DOHH2 (cell line): ENCODE measurements around the gene NAV2.

Experiments used
- H3F3A ChIP-seq: fragments of 200-600 bp; sonication (generic), shearing (Covaris generic); 2 replicates; pipeline ENCODE4 v1.6.0; 2016; ENCODE audit warnings: antibody characterized with exemption, mild to moderate bottlenecking; ENCODE audit not compliant: control insufficient read depth, insufficient read depth
- H3K27ac ChIP-seq: fragments of 200-600 bp; sonication (generic); 2 replicates; pipeline ENCODE4 v1.5.1; 2014; ENCODE audit warnings: low read depth, mild to moderate bottlenecking, low read length, moderate library complexity
- H3K27me3 ChIP-seq: fragments of 200-600 bp; sonication (generic); 2 replicates; pipeline ENCODE4 v1.6.1; 2014; ENCODE audit warnings: mild to moderate bottlenecking, low read length, mixed read lengths; ENCODE audit not compliant: control insufficient read depth
- H3K36me3 ChIP-seq: fragments of 200-600 bp; sonication (generic); 2 replicates; pipeline ENCODE4 v1.6.1; 2014; ENCODE audit warnings: mild to moderate bottlenecking, low read length, moderate library complexity, mixed read lengths; ENCODE audit not compliant: control insufficient read depth
- H3K4me1 ChIP-seq: fragments of 200-600 bp; sonication (generic); 2 replicates; pipeline ENCODE4 v1.6.1; 2014; ENCODE audit warnings: mild to moderate bottlenecking, low read length, mixed read lengths; ENCODE audit not compliant: control insufficient read depth
- H3K4me2 ChIP-seq: fragments of 200-600 bp; sonication (generic); 2 replicates; pipeline ENCODE4 v1.6.0; 2014; ENCODE audit warnings: mild to moderate bottlenecking, low read length, moderate library complexity
- H3K4me3 ChIP-seq: fragments of 200-600 bp; sonication (generic); 2 replicates; pipeline ENCODE4 v1.5.1; 2014; ENCODE audit warnings: mild to moderate bottlenecking, low read length, mixed read lengths
- H3K79me2 ChIP-seq: fragments of 200-600 bp; sonication (generic); 2 replicates; pipeline ENCODE4 v1.6.1; 2014; ENCODE audit warnings: mild to moderate bottlenecking, low read length, mixed read lengths; ENCODE audit not compliant: control insufficient read depth
- H3K9me2 ChIP-seq: fragments of 200-600 bp; sonication (generic); replicated peaks from 2 replicates; pipeline ENCODE4 v1.6.1; 2014; ENCODE audit warnings: mild to moderate bottlenecking, low read length, mixed read lengths; ENCODE audit not compliant: control insufficient read depth
- H3K9me3 ChIP-seq: fragments of 200-600 bp; sonication (generic); 2 replicates; pipeline ENCODE4 v1.6.1; 2014; ENCODE audit warnings: antibody characterized with exemption, low read length, mixed read lengths; ENCODE audit not compliant: control insufficient read depth, insufficient read depth
- H4K20me1 ChIP-seq: fragments of 200-600 bp; sonication (generic); 2 replicates; pipeline ENCODE4 v1.6.0; 2014; ENCODE audit warnings: low read depth, mild to moderate bottlenecking, antibody characterized with exemption, low read length, moderate library complexity; ENCODE audit not compliant: control insufficient read depth, insufficient read depth
- CTCF ChIP-seq: fragments of 200-600 bp; sonication (generic); IDR thresholded peaks from one replicate; pipeline ENCODE4 v1.5.1; 2014; ENCODE audit warnings: antibody characterized with exemption, mild to moderate bottlenecking, low read depth, low read length; ENCODE audit not compliant: poor library complexity, severe bottlenecking
- EZH2phosphoT487 ChIP-seq: fragments of 200-600 bp; sonication (generic); IDR thresholded peaks from 2 replicates; pipeline ENCODE4 v1.6.1; 2017; ENCODE audit warnings: borderline replicate concordance, mild to moderate bottlenecking, antibody characterized with exemption, low read length, moderate library complexity, mixed read lengths

Gene NAV2

GRCh38 chr11:19729141-19729540 lies 16.5 kb downstream of the NAV2 start:
- H3F3A ChIP-seq: no peaks in the 10 kb centered on the region
- no peak overlapping the region for H3K4me3 ChIP-seq
- no peaks in the 10 kb centered on the region for H3K9me2 ChIP-seq
- H3K79me2 ChIP-seq: no peaks in the 10 kb centered on the region
- no peaks in the 10 kb centered on the region for H3K9me3 ChIP-seq
- no peak overlapping the region for H3K4me2 ChIP-seq
- TF ChIP-seq EZH2phosphoT487 (no peak), CTCF (no peak)
- no peak overlapping the region for H3K27ac ChIP-seq
- no peaks in the 10 kb centered on the region for H3K36me3 ChIP-seq
- H3K27me3 ChIP-seq: peaks cover 3% of the 10 kb centered on the region; the same call in 1 of the 2 replicates
- H4K20me1 ChIP-seq: no peaks in the 10 kb centered on the region
- H3K4me1 ChIP-seq: no peaks in the 10 kb centered on the region

- no peak for TF ChIP-seq CTCF
- TF ChIP-seq EZH2phosphoT487: no peak
- H3K4me1 ChIP-seq: no peaks in the 10 kb centered on the region
- H3K36me3 ChIP-seq: no peaks in the 10 kb centered on the region
These were observed 17.7 kb downstream of the NAV2 start for GRCh38 chr11:19730373-19730772.

GRCh38 chr11:19734171-19734570 lies 21.5 kb downstream of the NAV2 start:
- no peaks in the 10 kb centered on the region for H3K79me2 ChIP-seq
- H3K27me3 ChIP-seq: peaks cover 6% of the 10 kb centered on the region
- H3F3A ChIP-seq: no peaks in the 10 kb centered on the region
- TF ChIP-seq EZH2phosphoT487 (no peak), CTCF (no peak)
- H3K9me2 ChIP-seq: no peaks in the 10 kb centered on the region
- no peak overlapping the region for H3K4me3 ChIP-seq
- H3K36me3 ChIP-seq: no peaks in the 10 kb centered on the region
- H3K27ac ChIP-seq: no peak overlapping the region
- H4K20me1 ChIP-seq: no peaks in the 10 kb centered on the region
- H3K4me1 ChIP-seq: no peaks in the 10 kb centered on the region
- no peak overlapping the region for H3K4me2 ChIP-seq
- H3K9me3 ChIP-seq: no peaks in the 10 kb centered on the region

More at GRCh38 chr11:19730373-19730772, 17.7 kb downstream of the NAV2 start:
- Histone ChIP-seq H3K9me2 (no peaks in the 10 kb centered on the region), H3K4me2 (no peak overlapping the region), H3K79me2 (no peaks in the 10 kb centered on the region), H3K9me3 (no peaks in the 10 kb centered on the region), H3K4me3 (no peak overlapping the region), H4K20me1 (no peaks in the 10 kb centered on the region), H3K27me3 (peaks cover 6% of the 10 kb centered on the region), H3F3A (no peaks in the 10 kb centered on the region), H3K27ac (no peak overlapping the region)
